Mesenchymal stem cell (in vitro differentiated cells and primary cell): ENCODE results near the gene WDFY2.
A peak's percentile ranks its signal among the peaks of the same experiment; 100 is the strongest.

ENCODE experiments used
- DNase-seq: peaks from one replicate; pipeline ENCODE4 v3.0.0-alpha.2; 2013
- H2AFZ ChIP-seq: one replicate; pipeline ENCODE4 v1.6.1; 2013; ENCODE audit warnings: low read depth, mild to moderate bottlenecking, control low read depth, inconsistent platforms, low read length, moderate library complexity
- H2AK5ac ChIP-seq: 2 replicates; pipeline ENCODE4 v1.6.1; 2013; ENCODE audit warnings: low read length, moderate library complexity, mild to moderate bottlenecking, inconsistent platforms; ENCODE audit not compliant: severe bottlenecking
- H2BK120ac ChIP-seq: one replicate; pipeline ENCODE4 v1.6.1; 2013; ENCODE audit warnings: low read depth, mild to moderate bottlenecking, inconsistent platforms, low read length, moderate library complexity
- H2BK12ac ChIP-seq, 2 experiments: one replicate each; pipeline ENCODE4 v1.6.1; 2013; ENCODE audit warnings: inconsistent platforms in 2 of 2, low read length in 2 of 2, mild to moderate bottlenecking in 2 of 2, moderate library complexity in 2 of 2, control low read depth in 1 of 2
- H2BK15ac ChIP-seq: one replicate; pipeline ENCODE4 v1.6.1; 2013; ENCODE audit warnings: mild to moderate bottlenecking, low read depth, inconsistent platforms; ENCODE audit not compliant: poor library complexity, severe bottlenecking
- H2BK5ac ChIP-seq: 2 replicates; pipeline ENCODE4 v1.6.1; 2013; ENCODE audit warnings: low read depth, mild to moderate bottlenecking, low read length, control low read depth, inconsistent platforms; ENCODE audit not compliant: poor library complexity, severe bottlenecking
- H3K14ac ChIP-seq, 2 experiments: one replicate each; pipeline ENCODE4 v1.6.1; 2013; ENCODE audit warnings: inconsistent platforms in 2 of 2, low read length in 2 of 2, control low read depth in 1 of 2, mild to moderate bottlenecking in 1 of 2, moderate library complexity in 1 of 2
- H3K18ac ChIP-seq, 2 experiments: one replicate each; pipeline ENCODE4 v1.6.1; 2013; ENCODE audit warnings: inconsistent platforms in 2 of 2, low read length in 2 of 2, control low read depth in 1 of 2, low read depth in 1 of 2, mild to moderate bottlenecking in 1 of 2
- H3K23ac ChIP-seq, 2 experiments: one replicate each; pipeline ENCODE4 v1.6.1; 2013; ENCODE audit warnings: inconsistent platforms in 2 of 2, low read length in 2 of 2, mild to moderate bottlenecking in 2 of 2, moderate library complexity in 2 of 2, control low read depth in 1 of 2
- H3K27ac ChIP-seq: 2 replicates; pipeline ENCODE4 v1.5.1; 2013; ENCODE audit warnings: mild to moderate bottlenecking, moderate library complexity, low read length, control low read depth, inconsistent platforms; ENCODE audit not compliant: poor library complexity, severe bottlenecking
- H3K27me3 ChIP-seq, 2 experiments: 2 replicates each; pipeline versions ENCODE4 v1.6.1 to v1.7.0; 2013; ENCODE audit warnings: low read length in 2 of 2, mild to moderate bottlenecking in 2 of 2, moderate library complexity in 2 of 2, control low read depth in 1 of 2, inconsistent platforms in 1 of 2; ENCODE audit not compliant: control insufficient read depth in 1 of 2, insufficient read depth in 1 of 2
- H3K36me3 ChIP-seq, 2 experiments: 2 replicates each; pipeline versions ENCODE4 v1.6.1 to v1.7.0; 2013; ENCODE audit warnings: low read length in 2 of 2, control low read depth in 1 of 2, inconsistent platforms in 1 of 2, low read depth in 1 of 2, mild to moderate bottlenecking in 1 of 2; ENCODE audit not compliant: insufficient read depth in 2 of 2, control insufficient read depth in 1 of 2
- H3K4ac ChIP-seq, 2 experiments: one replicate each; pipeline ENCODE4 v1.6.1; 2013; ENCODE audit warnings: inconsistent platforms in 2 of 2, low read length in 2 of 2, mild to moderate bottlenecking in 2 of 2, moderate library complexity in 2 of 2, control low read depth in 1 of 2, low read depth in 1 of 2
- H3K4me1 ChIP-seq: 2 replicates; pipeline ENCODE4 v1.6.1; 2013; ENCODE audit warnings: low read depth, low read length, control low read depth; ENCODE audit not compliant: control insufficient read depth, insufficient read depth
- H3K4me2 ChIP-seq: 2 replicates; pipeline ENCODE4 v1.6.1; 2013; ENCODE audit warnings: low read length, mild to moderate bottlenecking, inconsistent platforms; ENCODE audit not compliant: poor library complexity, severe bottlenecking
- H3K4me3 ChIP-seq, 2 experiments: 2 replicates each; pipeline versions ENCODE4 v1.5.1 to v1.7.0; 2013; ENCODE audit warnings: low read length in 2 of 2, mild to moderate bottlenecking in 2 of 2, control low read depth in 1 of 2, low read depth in 1 of 2; ENCODE audit not compliant: insufficient read depth in 1 of 2
- H3K79me1 ChIP-seq: replicated peaks from 2 replicates; pipeline ENCODE4 v1.6.1; 2013; ENCODE audit warnings: mild to moderate bottlenecking, control low read depth, low read length, inconsistent platforms; ENCODE audit not compliant: poor library complexity, severe bottlenecking
- H3K9ac ChIP-seq: 2 replicates; pipeline ENCODE4 v1.7.0; 2013; ENCODE audit warnings: mild to moderate bottlenecking, low read length, moderate library complexity
- H3K9me3 ChIP-seq: 2 replicates; pipeline ENCODE4 v1.7.0; 2013; ENCODE audit warnings: mild to moderate bottlenecking, low read length; ENCODE audit not compliant: control insufficient read depth
- H4K8ac ChIP-seq: one replicate; pipeline ENCODE4 v1.6.1; 2013; ENCODE audit warnings: inconsistent platforms, mild to moderate bottlenecking, low read length, moderate library complexity
- H4K91ac ChIP-seq: one replicate; pipeline ENCODE4 v1.6.1; 2013; ENCODE audit warnings: mild to moderate bottlenecking, low read length, inconsistent platforms
- WGBS: methylation state at CpG from one replicate; pipeline ENCODE4 v1.1.7; 2013; ENCODE audit warnings: mixed read lengths; 5-methylcytosine and 5-hydroxymethylcytosine counted together

The WDFY2 gene

GRCh38 chr13:51801631-51802099 is 217.4 kb downstream of the WDFY2 start:
- no peak overlapping the region for H2BK120ac ChIP-seq

DNA sequence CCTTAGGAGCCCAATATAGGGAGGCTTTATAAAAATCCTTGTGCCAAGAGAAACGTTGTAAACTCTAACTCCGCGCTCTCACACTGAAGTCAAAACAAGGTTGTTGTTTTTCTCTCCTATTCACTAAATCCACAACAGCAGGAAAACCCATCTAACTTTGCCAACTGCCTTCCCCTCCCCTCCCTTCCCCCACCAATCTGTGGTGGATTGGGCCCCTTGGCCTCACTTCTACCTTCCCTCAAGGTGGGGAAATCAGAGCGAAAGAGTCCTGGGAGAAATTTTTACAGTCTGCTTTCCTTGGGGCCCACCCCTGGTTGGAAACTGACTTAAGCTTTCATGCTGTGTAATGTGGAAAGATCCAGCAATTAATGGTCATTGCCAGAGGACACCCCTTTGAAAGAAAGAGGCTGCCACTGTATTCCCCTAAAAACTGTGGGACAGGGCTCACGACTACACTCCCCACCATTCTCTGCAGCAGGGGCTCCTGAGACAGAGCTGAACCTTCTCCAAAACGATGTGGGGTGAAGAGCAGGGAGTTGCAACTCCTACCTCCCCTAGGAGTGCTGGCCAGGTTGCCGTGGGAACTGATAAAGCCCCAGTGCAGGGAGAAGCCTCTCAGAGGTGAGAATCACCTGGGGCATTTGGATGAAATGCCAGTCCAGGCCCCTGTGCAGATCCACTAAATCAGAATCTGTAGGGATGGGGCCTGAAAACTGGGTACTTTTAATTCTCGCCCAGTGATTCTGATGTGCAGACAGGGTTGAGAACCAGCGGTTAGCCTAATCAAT is 218.6 kb downstream of the WDFY2 start:
- peak overlapping the region; percentile 4 for H4K8ac ChIP-seq
- peak overlapping the region; percentile 94 for H3K9ac ChIP-seq
- no peak overlapping the region for H4K91ac ChIP-seq
- H3K36me3 ChIP-seq: peaks cover 0 to 4% of the 10 kb centered on the region in 2 experiments
- no peak overlapping the region for H3K18ac ChIP-seq
- 63% methylated on average over 9 of the region's 9 CpGs for WGBS
- H2BK5ac ChIP-seq: no peak overlapping the region
- no peak overlapping the region for H2BK120ac ChIP-seq
- H3K27me3 ChIP-seq: peaks cover 0 to 4% of the 10 kb centered on the region in 2 experiments
- H2BK15ac ChIP-seq: peak overlapping the region; percentile 82
- no peaks in the 10 kb centered on the region for H3K9me3 ChIP-seq
- no peak overlapping the region for H3K14ac ChIP-seq
- H3K27ac ChIP-seq: no peak overlapping the region
- no peak overlapping the region for H2BK12ac ChIP-seq
- H3K23ac ChIP-seq: no peak overlapping the region
- no peak for DNase-seq
- H3K79me1 ChIP-seq: peaks cover 9% of the 10 kb centered on the region
- peak overlapping the region; percentile 60 for H3K4me2 ChIP-seq
- peak overlapping the region in 1 of 2 experiments; percentile 87 for H3K4me3 ChIP-seq
- no peak overlapping the region for H2AFZ ChIP-seq
- no peak overlapping the region for H3K4ac ChIP-seq
- peaks cover 16% of the 10 kb centered on the region for H3K4me1 ChIP-seq
- H2AK5ac ChIP-seq: no peak overlapping the region

More at GRCh38 chr13:51801631-51802099, 217.4 kb downstream of the WDFY2 start:
- Histone ChIP-seq H3K4ac (no peak overlapping the region), H3K18ac (peak overlapping the region in 1 of 2 experiments; percentile 33), H3K9ac (no peak overlapping the region), H2AK5ac (peak overlapping the region; percentile 35), H3K27ac (no peak overlapping the region), H2BK12ac (no peak overlapping the region), H3K36me3 (peaks cover 2 to 4% of the 10 kb centered on the region in 2 experiments), H4K8ac (peak overlapping the region; percentile 48), H2BK15ac (peak overlapping the region; percentile 41), H3K4me2 (no peak overlapping the region), H3K4me3 (no peak overlapping the region), H3K23ac (no peak overlapping the region), H3K4me1 (peaks cover 20% of the 10 kb centered on the region), H3K9me3 (no peaks in the 10 kb centered on the region), H3K27me3 (peaks cover 0 to 4% of the 10 kb centered on the region in 2 experiments), H4K91ac (no peak overlapping the region), H2AFZ (no peak overlapping the region), H2BK5ac (no peak overlapping the region), H3K79me1 (peaks cover 9% of the 10 kb centered on the region), H3K14ac (no peak overlapping the region)
- 89% methylated on average over 5 of the region's 7 CpGs for WGBS
- no peak for DNase-seq

- no peaks in the 10 kb centered on the region for H3K9me3 ChIP-seq
- WGBS: 1% methylated on average over 68 of the region's 91 CpGs
- no peak within 1 kb of the TSS for H3K27ac ChIP-seq
- peaks cover 16% of the 10 kb centered on the region for H3K4me1 ChIP-seq
- peak within 1 kb of the TSS; percentile 99 for H4K91ac ChIP-seq
- peaks cover 9% of the 10 kb centered on the region for H3K79me1 ChIP-seq
- H3K9ac ChIP-seq: peak within 1 kb of the TSS; percentile 94
- peak within 1 kb of the TSS; percentile 89 to 95 for H3K4ac ChIP-seq
- H3K36me3 ChIP-seq: peaks cover 0 to 4% of the 10 kb centered on the region in 2 experiments
- H3K18ac ChIP-seq: peak within 1 kb of the TSS; percentile 96
- peak within 1 kb of the TSS in 1 of 2 experiments; percentile 96 for H3K14ac ChIP-seq
- peaks cover 0 to 4% of the 10 kb centered on the region in 2 experiments for H3K27me3 ChIP-seq
- peak within 1 kb of the TSS; percentile 94 for H4K8ac ChIP-seq
- peak within 1 kb of the TSS; percentile 36 for H2BK5ac ChIP-seq
- H3K4me2 ChIP-seq: peak within 1 kb of the TSS; percentile 60
- peak within 1 kb of the TSS; percentile 4 for H2AK5ac ChIP-seq
- H2BK12ac ChIP-seq: peak within 1 kb of the TSS; percentile 2 to 66
- H2BK15ac ChIP-seq: peak within 1 kb of the TSS; percentile 92
- peak; percentile 87 for DNase-seq
- H3K23ac ChIP-seq: peak within 1 kb of the TSS; percentile 7 to 70
- H2BK120ac ChIP-seq: peak within 1 kb of the TSS; percentile 77
- H3K4me3 ChIP-seq: peak within 1 kb of the TSS; percentile 87 to 94
- H2AFZ ChIP-seq: peak within 1 kb of the TSS; percentile 90
Measured at GRCh38 chr13:51803422-51804294, 219.4 kb downstream of the WDFY2 start, which contains the start of gene DHRS12. Gene DHRS12 (minus strand): TSS chr13:51804163. CDS start chr13:51799659, 4,504 bp downstream.
